Fibroblast of skin of left biceps (primary cell): ENCODE data around the gene GUCA1C.

Source experiments
- DNase-seq, 2 experiments: peaks; one replicate each; pipeline ENCODE4 v3.0.0-alpha.2; 2013; ENCODE audit warnings: low read depth in 2 of 2

The GUCA1C gene, protein sequence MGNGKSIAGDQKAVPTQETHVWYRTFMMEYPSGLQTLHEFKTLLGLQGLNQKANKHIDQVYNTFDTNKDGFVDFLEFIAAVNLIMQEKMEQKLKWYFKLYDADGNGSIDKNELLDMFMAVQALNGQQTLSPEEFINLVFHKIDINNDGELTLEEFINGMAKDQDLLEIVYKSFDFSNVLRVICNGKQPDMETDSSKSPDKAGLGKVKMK

DNA sequence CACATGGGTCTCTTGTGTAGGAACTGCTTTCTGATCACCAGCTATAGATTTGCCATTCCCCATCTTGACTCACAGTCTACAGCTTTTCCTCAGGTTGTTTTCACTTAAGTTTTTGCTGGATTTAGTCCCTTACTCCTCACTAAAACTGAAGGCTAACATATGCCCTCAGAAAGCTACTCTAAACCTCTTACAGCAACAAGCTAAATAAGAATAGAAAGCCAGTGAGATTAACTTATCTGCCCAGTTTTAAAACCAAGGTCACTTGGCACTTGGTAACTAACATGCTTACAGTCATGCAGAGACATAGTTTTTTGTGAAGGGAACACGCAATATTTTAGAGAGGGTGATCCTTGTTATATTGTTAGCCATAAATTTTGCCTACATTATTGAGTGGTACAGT, at the start of gene GUCA1C:
GUCA1C (minus strand) TSS at position 180 of the 400 bp plus-strand sequence; CDS start at position 63, 117 bp downstream.
- no peak for DNase-seq

DNA sequence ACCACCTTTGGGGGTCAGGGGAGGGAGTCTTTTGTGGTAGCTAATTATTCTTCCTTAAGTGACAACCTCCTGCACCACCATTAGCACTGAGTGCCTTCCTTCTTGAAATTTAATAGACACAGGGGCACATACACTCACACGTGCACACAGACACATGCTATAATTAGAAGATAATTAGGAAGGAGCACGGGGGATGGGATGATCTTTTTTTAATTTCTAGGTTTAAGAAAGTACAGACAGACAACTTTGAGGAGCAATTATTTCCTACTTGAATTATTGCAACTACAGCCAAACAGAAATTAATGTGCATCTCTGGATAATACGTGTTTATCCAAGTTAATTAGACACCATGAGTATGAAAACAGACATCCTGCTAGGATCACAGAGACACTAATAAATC, 44.8 kb upstream of the GUCA1C start:
- DNase-seq = no peak

DNA sequence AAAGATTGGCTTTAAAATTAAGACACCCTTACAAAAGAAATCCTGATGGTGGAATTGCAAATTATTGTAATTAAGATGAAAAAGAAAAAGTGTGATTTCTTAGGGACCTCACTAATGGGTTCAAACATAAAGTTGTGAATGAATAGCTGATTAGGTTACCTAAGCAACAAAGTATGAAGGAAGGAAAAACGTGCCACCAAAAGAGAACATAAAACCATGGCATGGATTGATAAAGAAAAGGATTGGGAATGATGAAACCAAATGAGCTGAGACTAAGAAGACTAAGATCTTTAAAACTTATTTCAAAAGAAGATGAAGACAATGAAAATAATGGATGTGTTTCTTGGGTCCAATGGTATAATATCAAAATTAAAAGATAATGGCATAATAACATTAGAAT, 32.2 kb upstream of the GUCA1C start:
- no peak for DNase-seq

DNA sequence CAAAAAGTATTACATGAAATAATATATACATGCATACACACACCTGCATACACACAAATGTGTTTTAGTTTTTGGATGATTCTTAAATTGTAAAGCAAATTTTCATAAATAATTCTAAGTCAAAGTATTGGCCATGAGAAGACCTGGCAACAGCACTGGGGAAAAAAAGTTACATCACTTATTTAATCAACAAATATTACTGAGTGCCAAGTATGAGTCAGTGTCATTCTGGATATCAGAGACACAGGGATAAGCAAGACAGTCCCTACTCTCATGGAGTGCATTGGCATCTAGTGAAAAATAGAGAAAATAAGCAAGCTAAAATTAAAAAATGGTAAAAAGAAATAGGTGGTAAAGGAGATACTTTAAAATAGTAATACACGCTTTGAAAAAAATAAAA, 29.4 kb upstream of the GUCA1C start:
- DNase-seq = no peak

DNA sequence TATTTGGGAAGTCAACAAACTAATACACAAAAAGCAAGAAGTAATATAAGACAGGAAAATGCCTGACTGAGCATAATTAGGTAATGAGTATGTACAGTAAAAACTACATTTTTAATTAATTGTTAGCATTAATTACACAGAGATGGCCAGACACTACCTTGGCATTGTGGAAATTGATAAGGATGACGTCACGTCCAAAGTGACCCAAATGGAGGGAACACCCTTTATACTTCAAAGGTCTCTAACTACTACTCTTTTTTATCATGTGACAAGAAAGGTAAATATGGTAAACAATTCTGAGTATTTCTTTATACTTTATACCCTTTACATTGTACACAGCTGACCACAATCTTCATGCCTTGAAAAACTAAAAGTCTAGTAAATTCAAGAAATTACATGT, 22.4 kb upstream of the GUCA1C start:
- DNase-seq = no peak

DNA sequence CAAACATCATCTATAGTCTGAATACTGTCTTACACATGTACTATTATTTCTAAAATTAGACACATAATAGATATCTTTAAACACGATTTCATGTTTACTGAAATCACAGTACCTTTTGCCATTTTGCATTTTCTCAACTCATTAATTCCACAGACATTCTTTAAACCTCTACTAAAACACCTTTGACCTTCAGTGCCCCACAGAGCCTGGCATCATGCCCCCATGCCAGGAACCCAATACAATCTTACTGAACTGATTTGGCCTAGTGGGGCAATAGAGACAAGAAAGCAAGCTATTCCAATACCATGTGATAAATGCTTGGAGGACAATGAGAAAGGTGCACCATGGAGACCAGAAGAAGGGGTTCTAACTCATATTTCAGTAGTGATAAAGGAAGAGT, 19.3 kb upstream of the GUCA1C start:
- DNase-seq = no peak

DNA sequence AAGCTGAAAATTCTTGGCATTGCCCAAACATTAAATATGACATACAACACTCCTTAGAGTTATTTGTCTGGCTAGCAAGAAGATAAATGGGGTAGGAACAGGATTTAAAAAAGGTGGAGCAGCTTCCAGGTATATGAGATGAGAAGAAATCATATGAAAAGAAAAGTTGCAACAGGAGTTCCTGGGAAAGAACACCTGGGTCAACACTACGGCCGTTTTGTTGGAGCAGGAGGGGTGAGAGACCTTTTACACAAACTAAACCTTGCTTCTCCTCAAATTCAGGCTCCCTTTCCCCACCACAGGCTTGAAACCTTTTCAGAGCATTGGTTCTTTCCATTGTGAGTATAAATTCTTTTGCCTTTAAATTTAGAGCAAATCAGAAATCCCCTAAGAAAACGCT, 18.8 kb upstream of the GUCA1C start:
- no peak for DNase-seq

DNA sequence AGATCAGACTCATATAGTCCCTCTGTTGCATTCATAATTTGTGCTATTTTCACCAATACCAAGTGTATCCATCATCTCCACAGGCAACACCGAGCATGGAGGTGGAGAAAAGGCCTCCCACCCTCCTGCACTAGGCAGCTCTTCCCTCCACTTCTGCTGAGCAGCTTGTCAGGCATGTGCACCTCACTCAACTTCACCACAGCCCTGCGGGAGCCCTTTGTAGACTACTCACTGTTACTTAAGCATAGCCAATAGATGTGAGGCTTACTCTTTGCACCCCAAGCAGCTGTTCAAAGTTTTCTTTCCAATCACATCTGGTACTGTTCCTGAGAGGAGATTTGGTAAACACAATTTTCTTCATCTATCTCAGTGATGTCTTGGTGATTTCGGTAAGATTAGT, 16.9 kb upstream of the GUCA1C start:
- no peak for DNase-seq

DNA sequence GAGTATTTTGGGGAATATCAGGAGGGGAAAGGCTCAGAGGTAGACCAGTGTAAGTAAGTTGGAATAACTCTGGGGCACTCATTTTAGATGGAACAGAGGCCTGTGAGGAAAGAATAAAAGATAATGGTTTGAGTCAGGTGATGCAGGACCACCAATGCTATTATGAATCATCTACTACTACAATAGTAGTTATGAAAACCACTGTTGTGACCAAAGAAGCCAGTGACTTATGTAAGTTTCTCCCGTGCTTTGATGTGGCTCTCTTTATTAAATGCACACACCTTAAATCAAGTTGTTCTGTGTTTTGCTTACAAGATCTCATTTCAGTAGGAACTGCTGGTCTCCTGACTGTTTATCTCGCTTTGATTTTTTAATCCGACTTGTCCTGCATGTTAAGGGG, 13.1 kb upstream of the GUCA1C start:
- DNase-seq = no peak

DNA sequence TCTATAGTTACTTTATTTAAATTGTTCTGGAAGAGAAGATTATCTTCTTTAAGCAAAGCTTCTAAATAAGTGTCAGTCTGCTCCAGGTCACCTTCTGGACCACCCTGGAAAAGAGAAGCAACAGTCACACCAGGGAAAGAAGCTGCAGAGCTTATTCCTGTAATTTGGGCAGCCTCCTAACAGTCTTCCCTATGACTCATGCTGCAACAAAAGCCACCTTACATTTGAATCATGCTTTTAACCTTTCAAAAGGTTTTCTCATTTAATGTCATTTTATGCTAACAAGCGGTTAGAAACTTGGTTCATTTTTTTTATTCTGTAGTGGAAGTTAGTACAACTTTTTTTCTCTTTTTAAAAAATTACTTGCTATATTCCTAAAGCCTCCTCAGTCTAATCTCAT, 5.3 kb upstream of the GUCA1C start:
- no peak for DNase-seq

DNA sequence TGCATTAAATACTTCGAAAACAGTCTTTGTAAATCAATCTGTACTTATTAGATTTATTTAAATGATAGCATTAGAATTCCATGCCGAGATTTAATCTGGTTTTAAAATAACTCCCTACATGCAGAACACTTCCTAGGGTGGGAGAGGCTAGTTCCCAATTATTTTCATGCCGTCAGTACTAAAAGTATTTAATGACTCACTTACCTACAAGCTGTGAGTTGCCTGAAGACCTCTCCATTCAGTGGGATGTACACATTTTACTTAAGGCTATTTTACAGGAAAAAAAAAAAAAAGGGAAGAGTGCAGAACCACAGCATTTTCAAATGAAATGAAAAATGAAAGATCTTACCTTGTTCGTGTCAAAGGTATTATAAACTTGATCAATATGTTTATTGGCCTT, 469 bp downstream of the GUCA1C start:
- DNase-seq = no peak

DNA sequence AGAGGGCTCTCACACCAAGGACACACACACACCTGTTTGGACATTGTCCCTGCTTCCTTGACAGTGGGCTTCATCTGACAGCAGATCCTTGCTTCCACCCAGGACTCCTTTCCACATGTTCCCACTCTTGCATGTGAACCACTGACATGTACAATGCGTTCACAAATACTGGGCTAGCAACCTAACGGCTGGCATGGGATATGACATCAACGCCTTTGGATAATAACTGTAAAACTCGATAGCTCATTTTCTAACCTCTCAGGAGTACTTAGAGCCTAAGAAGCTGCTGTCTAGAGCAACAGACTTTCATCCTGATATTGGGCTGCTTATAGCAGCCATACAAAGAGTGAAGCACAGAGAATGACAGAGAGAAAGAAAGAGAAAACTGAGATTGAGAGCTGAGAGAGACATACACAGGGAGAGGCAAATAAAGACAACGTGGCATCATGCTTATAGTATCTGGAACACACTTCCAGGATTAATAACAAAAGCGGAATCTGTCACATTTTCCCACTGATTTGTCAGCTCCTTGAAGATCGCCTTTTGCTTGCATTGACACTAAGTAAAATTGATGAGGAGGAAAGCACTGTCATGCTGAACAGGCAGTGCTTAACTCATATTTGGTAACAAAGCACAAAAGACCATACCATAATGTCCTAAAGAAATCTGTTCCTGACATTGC, 1.7 kb downstream of the GUCA1C start:
- DNase-seq = no peak

DNA sequence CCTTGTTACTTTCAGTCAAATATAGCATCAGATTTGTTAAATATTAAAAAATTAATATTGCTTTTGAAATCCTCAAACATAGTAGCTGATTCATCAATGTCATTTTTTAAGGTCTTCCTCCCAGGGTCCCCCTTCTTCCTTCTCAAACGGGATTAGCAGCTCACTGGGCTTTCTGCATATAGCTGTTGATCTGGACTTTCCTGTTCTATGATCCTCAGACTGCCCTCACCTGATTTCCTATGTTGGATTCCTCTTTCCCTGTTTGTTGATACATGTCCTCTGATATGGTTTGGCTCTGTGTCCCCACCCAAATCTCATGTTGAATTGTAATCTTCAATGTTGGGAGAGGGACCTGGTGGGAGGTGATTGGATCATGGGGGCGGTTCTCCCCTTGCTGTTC, 5.8 kb downstream of the GUCA1C start:
- no peak for DNase-seq

DNA sequence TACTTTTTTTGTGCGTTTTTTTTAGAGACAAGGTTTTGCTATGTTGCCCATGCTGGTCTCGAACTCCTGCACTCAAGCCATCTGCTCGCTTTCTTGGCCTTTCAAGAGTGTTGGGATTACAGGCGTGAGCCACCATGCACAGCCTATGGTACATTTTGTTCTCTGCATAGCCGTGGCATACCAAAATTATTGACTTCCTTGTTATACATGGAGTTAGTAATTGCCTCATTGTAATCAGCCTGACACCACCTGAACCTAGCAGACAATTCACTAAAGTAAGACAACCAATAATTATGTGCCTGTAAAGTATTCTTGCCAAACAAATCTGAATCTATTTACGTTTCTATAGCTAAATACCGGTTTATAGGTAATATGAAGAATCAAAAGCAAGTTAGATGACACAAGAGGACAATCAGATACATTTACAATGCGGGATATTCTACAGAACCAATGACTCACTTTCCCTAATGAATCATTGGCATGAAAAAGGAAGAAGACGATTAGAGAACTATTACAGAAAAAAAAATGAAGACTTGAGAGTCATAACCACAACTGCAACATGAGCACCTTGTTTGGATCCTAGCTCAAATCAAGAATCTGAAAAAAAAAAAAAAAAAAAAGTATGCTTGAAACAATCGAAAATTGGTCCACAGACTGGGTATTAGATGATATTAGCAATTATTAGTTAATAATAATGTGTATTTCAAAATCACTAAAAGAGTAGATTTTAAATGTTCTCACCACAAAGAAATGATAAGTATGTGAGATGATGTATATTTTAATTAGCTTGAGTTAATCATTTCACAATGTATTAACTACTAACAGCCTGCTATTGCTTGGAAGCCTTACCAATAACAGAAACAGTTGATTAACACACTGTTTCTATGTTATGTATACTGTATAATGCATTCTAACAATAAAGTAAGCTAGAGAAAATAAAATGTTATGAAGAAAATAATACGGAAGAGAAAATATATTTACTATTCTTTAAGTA, 7.1 kb downstream of the GUCA1C start:
- peak; percentile 6 to 28 for DNase-seq

DNA sequence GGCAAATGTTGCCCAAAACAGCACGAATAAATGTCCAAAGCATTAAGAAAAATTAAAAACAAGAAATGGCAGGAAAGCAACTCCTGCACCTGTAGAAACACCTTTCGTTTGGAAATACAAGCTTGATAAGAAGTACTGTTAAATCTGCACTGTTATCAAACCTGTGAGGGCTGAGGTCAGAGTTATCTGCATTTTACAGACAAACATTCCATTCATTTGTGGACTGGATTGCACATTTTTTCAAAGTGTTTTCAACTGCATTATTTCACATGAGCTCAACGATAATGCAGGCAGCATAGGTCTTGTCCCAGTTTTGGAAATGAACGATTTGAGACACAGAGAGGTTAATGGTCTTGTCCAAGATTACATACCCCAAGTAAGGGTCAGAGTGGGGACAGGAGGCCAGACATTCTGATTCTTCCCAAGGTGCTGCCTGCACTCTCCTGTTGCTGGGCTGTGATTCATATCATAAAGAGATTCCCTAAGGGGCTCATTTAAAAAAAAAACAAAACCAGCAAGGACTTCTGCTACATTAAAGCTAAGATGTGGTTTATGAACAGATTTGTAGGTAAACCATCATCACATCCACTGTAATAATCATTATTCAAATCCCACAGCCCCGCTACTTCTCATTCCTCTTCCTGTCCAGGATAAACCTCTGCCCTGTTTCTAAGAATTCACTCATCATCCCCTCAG, 13.0 kb downstream of the GUCA1C start:
- DNase-seq = no peak

DNA sequence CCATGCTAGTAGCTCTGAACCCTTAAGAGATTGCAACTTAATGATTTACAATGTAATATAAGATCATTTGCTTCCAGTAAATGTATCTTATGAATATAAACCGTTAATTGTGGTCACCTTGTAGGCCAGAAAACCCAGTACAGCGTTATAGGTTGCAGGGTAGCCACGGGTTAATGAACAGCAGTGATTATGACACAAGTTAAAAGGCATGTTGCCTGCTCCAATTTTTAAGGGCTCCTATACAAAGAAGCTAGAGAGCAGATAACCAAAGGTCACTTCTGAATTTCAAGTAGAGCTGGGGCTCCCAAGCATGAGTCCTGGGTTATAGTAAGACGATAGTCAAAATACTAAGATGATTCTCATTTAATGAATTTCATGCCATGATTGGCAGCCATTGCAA, 13.5 kb downstream of the GUCA1C start:
- no peak for DNase-seq

DNA sequence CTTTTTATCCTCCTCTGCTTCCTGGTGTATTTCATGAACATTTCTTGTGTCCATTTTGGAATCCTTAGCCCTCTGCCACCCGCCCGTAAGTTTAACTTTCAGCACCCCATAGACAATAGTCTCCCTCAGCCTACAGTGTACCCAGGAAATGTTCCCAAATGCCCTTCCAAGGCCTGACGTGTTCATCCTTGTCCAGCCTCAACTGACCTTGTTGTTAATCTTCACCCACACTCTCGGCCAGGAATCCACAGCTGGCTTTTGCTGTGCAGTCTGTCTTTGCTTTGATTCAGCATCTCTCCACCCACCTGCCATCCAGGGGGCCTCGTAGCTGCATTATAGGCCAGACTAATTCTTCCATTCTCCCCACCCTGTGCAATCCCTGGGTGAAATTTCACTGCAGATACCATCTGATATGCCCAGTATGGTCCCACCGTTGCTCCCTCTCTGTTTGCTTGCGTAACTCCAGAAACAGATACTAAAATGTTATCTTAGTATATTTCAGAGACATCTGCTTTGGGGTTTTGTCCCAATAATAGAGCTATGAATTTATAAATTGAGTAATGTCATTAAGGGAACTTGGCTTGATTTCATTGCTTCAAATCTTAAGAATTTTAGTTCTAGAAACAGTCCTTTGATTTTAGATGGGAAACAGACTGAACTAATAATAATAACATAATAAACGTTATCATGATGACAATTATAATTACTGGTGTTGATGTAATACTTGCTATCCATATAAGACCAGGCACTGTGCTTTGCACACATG, 16.6 kb downstream of the GUCA1C start:
- no peak for DNase-seq

DNA sequence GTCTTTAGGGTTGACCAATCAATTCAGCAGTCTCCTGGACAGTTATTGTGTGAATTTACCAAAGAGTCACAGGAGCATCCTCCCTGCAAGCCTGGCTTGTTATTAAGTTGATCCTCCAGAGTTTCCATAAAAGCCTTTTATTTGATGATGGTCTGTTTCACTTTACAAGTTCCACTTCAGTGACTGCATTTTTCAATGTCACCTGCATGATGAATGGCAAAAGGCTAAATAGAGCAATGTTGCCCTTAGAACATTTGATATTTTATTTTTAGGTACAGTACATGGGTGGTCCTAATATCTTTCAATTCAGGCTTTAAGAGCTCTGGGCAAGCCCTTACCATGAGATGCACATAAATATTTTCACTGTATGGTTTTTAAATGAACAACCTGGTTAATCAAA, 22.6 kb downstream of the GUCA1C start:
- no peak for DNase-seq

DNA sequence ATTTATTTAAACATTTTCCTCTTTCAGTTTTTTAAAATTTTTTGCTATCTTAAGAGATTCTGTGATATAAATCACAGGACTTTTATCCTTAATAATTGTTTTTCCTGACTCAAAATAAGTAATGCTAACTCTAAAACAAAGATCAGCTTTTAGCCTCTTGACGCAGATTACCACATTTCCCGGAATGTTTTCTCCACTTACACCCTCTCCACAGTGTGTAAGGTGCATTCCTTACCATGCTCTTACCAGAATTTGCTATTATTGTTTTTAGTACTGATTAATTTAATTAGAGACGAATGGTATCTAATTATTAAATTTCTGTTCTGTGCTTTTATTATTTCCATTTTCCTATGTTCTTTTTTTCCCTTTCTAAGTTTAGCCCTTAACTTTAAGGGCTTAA, 34.8 kb downstream of the GUCA1C start:
- DNase-seq = no peak

DNA sequence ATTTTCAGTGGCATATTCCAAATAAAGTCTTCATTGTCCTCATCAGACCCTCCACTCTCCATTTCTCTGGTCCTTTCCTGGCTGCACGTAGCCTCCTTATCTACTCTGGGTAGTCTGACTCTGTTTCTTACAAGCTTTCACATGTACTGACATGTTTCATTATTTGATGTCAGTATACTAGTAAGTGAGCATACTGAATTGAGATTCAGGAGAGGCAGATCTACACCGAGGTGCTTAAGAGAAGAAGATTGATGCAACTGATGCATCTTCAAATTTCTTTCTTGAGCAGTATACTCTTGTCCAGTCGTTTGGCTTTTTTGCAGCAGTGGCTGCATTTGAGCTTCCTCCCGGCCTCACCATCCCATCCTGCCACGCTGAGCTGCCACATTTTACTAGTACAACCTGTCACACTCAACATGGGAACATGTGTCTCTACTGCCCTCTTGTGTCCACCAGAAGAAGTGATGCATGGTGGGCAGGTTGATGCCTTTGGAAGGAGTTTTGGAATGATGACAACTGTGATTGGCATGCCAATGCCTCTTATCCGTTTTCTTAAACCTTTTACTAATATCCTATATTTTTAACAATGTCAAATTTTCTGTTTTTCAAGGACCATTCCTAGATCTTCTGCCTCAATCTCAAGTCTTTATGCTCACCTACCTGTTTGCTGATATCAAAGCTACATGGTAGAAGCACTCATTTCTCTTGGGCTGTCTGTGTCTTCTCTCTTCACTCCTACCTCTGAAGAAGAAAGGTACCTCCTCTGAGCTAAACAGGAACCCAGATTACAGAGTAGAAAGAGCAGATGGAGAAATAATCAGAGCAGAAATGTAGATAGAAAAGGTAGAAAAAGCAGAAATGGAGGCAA, 38.7 kb downstream of the GUCA1C start:
- DNase-seq = peak; percentile 19 to 20
